NCI-H226 (cell line): ENCODE measurements around the gene CDC42BPG.
A peak's percentile ranks its signal among the peaks of the same experiment; 100 is the strongest.
"Not testable (repeated sequence)": the region's sequence is repeated elsewhere in the genome, so short reads cannot be mapped to it uniquely, and the experiment has no call there.

ENCODE experiments used
- DNase-seq: peaks from one replicate; pipeline ENCODE4 v3.0.0-alpha.2; 2015

Gene CDC42BPG

DNA sequence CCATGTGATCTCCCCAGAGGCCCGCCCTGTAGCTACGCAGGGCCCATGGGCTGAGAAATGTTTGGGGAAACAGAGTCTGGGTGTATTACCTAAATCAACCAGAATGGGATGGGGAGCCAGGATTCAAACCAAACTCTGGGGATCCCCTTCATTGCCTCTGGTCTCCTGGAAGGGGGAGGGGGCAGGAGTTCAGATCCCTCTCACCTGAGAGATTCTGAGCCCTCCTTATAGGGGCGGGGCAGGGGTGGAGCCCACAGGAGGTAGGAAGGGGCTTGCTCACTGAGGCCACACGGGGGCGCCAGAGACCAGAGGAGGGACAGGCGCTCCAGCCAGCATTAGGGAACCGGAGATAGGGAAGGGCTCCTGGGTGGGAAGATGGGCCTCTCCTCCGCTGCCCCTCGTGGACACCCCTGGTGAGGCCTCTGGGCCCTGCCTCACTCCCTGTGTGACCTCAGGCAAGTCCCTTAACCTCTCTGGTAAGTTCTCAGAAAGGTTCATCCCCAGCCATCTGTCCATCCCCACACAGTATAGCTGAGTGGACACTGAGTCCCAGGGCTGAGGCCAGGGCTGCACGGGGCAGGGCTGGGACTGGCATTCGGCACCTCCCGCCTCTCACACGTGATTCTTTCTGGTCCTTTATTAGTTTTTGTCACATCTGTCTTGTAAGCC is 2.7 kb upstream of the CDC42BPG start:
- peak; percentile 81 for DNase-seq

GRCh38 chr11:64845776-64846129 is 1.3 kb upstream of the CDC42BPG start:
- not testable (repeated sequence) for DNase-seq

GRCh38 chr11:64845129-64845775 is 799 bp upstream of the CDC42BPG start:
- no peak for DNase-seq

DNA sequence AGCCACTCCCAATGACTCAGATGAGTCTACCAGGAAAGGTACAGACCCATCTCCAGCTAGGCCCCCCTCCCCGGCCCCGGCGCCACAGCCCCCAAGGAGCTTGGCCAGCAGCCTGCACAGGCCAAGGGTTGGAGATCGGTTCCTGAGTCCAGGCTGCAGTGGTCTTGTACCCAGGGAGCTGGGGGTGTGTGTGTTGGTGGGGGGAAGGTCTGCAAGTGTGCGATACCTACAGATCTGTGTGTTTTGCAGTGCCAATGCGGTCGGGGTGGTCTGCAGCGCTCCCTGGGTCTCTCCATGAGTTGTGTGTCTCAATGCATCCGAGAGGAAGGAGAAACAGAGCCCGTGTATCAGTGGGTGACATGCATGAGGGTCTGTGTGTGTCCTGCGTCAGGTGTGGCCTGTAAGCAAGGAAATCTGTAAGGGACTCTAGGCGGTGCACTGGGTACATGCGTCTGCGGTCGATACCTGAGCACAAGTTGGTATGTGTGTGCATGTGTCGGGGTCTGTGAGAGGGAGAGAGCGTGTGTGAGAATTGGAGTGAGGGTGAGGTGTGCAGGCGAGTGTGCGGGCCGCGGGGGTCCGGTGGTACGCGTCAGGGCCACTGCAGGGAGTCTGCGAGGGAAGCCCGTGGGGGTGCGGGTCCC is 645 bp downstream of the CDC42BPG start:
- DNase-seq: no peak

DNA sequence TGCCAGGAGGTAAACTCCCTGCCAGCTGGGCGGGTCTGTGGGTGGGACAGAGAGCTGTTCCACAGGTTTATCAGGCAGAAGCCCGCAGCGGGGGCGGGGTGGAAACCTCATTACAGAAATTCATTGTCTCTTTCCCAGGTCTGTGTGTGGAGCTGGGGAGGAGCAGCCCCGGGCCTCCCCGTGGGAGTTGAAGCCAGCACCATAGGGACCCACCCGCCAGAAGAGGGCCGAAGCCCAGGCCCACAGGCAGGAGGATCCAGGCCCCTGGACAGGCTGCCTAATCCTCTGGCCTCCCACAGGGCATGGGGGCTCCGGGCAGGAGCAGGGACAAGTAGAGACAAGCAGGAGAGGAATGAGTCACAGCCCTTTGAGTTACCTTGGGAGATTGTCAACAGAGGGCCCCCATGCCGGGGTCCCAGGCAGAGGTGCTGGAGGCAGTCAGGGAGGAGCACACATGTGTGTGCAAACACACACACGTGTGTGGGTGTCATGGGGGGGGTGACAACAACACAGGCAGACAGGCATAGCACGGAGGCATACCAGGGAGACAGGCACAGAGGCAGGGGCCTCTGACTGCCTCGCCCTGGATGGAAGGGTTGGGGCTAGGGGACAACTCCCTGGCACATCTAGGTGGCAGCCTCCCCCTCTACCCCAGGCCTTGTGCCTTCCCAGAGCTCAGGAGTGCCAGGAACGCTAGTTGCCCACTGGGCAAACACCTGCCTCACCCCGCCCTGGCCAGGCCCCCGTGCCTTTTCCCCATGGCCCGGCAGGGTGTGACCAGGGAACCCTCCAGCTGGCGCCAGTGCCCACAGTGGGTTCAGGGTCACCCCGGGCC is 1.4 kb downstream of the CDC42BPG start:
- DNase-seq: peak; percentile 5

DNA sequence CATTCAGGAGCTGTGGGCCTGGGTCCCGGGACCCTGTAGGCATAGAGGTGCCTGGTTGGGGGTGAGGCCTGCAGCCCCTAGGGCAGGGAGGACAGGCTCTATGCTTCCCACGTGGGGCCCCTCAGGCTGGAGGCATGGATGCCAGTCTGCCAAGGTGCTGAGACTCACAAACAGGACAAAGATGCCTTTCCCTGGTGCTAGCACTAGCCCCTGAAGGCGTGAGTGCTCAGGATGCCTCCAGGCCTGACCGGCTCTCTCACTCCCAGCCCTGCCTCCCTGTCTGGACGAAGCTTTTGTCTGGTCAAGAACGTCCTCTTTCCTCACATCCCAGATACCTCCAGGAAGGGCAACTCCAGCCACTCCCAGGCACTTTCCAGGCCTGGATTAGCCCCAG is 2.1 kb downstream of the CDC42BPG start:
- peak; percentile 45 for DNase-seq

DNA sequence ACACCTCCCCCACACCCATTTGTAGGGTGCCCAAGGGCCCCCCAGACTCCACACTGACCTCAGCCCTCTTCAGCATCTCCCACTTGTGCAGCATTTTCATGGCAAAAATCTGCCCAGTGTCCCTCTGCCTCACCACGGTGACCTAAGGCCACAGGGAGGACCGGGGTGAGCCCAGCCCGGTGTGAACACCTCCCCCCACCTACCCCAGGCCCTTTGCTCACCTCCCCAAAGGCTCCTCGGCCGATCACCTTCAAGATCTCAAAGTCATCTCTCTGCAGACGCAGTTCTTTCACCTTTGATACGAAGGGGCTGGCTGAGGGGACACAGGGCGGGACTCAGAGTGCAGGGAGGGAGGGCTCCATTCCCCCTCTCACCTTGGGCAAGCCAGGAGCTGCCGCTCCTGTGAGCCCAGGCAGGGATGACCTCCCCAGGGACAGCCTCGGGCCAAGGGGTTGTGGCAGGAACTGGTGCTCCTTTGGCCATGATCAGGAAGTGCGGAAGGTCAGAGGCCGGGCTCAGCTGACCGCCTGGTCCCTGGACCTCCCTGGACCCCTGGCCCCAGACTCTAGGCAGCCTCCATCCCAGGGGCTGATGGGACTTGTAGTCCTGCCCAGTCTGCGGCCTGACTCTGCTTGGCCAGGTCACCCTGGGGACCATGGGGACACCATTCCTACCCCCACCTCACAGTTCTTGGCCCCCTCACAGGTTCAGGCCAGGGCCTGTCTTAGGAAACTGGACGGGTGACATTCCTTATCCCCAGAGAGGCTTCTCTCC is 2.7 kb downstream of the CDC42BPG start:
- DNase-seq: no peak

- DNase-seq: no peak
These were observed 4.3 kb downstream of the CDC42BPG start for GRCh38 chr11:64839887-64840782.

- DNase-seq: no peak
These were observed 5.1 kb downstream of the CDC42BPG start for GRCh38 chr11:64839335-64839734.

DNA sequence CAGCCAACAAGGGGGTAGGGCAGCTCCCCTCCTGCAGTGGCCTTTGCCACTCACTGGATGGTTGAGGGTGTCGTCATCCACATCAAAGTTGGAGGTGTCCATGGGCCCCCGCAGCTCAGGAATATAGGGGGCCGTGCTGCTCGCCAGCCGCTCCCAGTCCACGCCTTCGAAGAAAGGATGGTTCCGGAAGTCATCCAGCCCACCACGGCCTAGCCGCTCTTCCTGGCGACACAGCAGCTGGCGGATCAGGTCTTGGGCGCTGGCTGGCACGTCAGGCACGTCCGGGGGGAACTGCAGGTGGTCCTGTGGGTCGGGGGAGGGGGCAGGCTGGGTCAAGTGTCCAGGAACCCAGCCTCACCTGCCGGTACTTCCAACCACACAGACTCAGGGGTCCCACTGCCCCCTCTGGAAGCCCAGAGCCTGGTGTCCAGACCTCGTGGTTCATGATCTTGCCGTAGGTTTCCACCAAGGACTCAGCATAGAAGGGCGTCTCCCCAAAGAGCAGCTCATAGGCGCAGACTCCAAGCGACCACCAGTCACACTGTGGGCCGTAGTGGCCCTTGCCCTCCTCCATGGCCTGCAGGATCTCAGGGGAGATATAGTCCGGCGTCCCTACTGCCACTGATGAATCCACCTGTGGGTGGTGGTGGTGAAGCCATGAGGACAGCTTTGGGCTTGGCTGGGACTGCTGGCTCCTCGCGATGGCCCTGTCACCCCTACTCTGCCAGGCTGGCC is 5.7 kb downstream of the CDC42BPG start:
- no peak for DNase-seq

GRCh38 chr11:64837887-64838351 is 6.5 kb downstream of the CDC42BPG start:
- DNase-seq: no peak

DNA sequence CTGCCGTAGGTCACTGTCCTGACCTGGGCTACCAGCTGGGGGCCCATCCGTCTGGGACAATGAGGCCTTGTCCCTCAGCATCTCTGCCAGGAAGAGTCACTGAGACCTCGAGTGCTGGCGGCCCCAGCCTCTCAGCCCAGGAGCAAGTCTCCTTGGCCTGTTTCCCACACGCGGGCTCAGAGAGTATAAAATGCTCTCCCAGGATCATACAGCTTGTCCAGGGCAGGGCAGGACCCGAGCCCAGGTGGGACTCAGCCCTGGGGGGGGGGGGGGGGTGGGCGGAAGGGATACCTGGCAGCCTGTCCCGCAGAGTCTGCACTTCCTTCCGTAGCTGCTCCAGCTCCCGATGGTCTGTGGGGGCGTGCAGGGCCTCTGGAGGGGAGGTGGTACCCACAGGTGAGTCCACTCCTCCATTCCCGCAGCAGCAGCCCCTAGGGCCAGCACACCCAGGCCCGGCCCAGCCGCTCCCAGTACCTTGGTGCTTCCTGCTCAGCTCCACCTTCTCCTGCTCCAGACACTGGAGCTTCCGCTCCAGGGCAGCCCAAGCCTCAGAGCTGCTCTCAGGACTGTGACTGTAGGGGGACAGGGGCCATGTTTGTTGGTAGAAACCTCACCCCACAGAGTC is 7.9 kb downstream of the CDC42BPG start:
- DNase-seq: peak; percentile 0

GRCh38 chr11:64835616-64836447 is 8.6 kb downstream of the CDC42BPG start:
- DNase-seq: no peak

DNA sequence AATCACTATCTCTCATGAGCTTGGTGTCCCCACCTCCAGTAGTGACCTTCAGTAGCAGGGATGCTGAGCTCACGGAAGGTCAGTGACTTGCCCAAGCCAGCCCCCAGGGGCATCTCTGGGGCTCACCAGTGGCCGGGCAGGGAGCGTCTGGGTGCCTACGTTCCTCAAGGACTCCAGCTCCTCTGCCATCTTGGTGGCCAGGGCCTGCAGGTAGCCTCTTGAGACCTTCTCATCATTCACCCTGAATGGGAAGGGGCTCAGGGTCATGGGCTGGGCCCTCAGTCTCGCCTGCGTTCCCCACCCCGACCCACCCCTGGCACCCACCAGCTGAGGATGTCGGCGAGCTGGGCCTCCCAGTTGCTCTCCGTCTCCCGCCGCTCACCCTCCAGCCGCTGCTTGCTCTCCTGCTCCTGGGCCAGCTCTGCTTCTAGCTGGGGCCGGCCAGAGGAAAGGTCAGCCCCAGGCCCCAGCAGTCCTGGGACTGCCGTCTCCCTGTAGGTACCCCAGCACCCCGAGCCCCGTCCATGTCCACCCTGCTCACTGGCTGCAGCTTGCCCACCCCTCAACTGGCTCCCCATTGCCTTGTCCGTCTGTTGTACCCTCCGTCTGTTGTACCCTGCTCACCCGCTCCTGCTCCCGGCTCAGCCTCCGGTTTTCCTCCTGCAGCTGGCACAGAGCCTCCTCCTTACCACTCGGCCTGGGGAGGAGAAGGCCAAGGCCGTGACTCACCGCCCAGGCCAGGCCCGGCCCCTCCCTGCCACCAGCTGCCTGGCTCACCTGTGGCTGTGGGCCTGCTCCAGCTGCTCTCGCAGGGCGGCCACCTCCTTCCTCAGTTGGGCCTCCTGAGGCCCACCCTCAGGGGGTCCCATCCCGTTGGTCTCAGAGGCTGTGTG is 9.5 kb downstream of the CDC42BPG start:
- DNase-seq: peak; percentile 91

- no peak for DNase-seq
These were observed 10.3 kb downstream of the CDC42BPG start for GRCh38 chr11:64834031-64834722.

- DNase-seq: no peak
These were observed 10.9 kb downstream of the CDC42BPG start for GRCh38 chr11:64833509-64833908.

DNA sequence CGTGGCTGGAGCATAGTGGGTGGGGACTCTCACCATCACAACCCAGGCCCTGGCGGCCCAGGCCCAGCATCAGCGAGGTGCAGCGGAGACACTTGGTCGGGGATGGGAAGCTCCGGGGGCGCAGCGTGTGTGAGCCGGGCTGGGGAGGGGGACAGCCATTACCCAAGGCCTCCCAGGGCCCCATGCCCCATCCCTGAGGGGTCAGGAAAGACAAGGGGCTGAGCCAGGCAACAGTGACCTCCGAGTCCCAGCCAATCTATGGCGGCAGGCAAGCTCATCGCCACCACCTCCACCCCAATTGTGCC is 11.3 kb downstream of the CDC42BPG start:
- DNase-seq: no peak
